ENCODE measurements around the gene E2F6. TPM values are rescaled to one million over a fixed set of nuclear protein-coding genes. Genes with fewer than 3 reads are reported as not detected.

Gene E2F6
- total RNA-seq, 1 experiment from 2014 or later = 21.8 TPM

DNA sequence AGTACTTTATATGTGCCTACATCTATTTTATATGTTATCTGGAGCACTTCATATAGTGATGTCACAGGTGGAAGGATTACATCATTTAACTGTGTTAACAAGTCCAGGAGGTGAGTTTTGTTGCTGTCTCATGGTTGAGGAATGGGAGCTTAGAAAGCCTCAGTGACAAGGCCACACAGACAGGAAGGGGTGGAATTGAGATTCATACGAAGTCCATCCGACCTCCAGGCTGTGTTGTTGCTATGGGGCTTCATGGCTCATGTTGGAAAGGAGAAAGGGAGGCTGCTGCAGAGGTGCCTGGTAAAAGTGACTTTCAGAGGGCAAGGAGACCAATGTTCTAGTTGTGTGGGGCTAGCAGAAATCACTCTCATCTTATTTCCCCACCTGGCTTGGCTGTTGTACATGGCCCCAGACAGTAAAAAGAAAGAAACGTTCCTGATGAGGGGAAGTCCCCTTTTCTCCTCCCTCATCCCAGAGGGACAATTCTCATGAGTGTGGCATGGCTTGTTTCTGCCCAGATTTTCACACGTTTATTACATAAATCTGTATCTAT is 36.9 kb upstream of the E2F6 start:
- Histone ChIP-seq H2AK5ac (ENCODE audit: insufficient read length, low read length) (no peak overlapping the region), H3K9me3 (ENCODE audit: control insufficient read depth, low read depth, low read length) (no peaks in the 10 kb centered on the region), H3K27ac (ENCODE audit: insufficient read length, low read depth, low read length) (no peak overlapping the region), H3K56ac (ENCODE audit: insufficient read length, low read depth, low read length) (no peak overlapping the region), H3K18ac (ENCODE audit: insufficient read length, low read depth, low read length) (no peak overlapping the region), H2BK12ac (ENCODE audit: insufficient read length, low read depth, low read length) (no peak overlapping the region), H2BK20ac (ENCODE audit: low read depth, low read length, poor library complexity, severe bottlenecking) (no peak overlapping the region), H3K4me1 (ENCODE audit: insufficient read depth, low read length) (peaks cover 2% of the 10 kb centered on the region; the same call in 1 of the 2 replicates), H3T11ph (ENCODE audit: low read length) (no peak overlapping the region), H3K23ac (ENCODE audit: insufficient read length, low read depth, low read length) (no peak overlapping the region), H3K9ac (ENCODE audit: extremely low read depth, insufficient read length, low read length) (no peak overlapping the region), H2BK120ac (ENCODE audit: low read depth, low read length, poor library complexity, severe bottlenecking) (no peak overlapping the region), H4K5ac (ENCODE audit: insufficient read length, low read depth, low read length) (no peak overlapping the region), H3K79me1 (ENCODE audit: insufficient read depth, low read depth, low read length, poor library complexity, severe bottlenecking) (no peaks in the 10 kb centered on the region), H2BK5ac (ENCODE audit: insufficient read length, low read length) (no peak overlapping the region), H4K20me1 (ENCODE audit: control insufficient read depth, insufficient read depth, insufficient read length) (no peaks in the 10 kb centered on the region), H4K8ac (replicated peaks; ENCODE audit: insufficient read length, low read depth, low read length) (no peak overlapping the region), H3K23me2 (ENCODE audit: insufficient read length, low read depth, low read length, poor library complexity, severe bottlenecking) (no peaks in the 10 kb centered on the region), H4K91ac (ENCODE audit: insufficient read length, low read depth, low read length) (no peak overlapping the region), H3K79me2 (ENCODE audit: insufficient read depth, low read length) (peaks cover 4% of the 10 kb centered on the region; the same call in 1 of the 2 replicates), H2AFZ (ENCODE audit: low read length) (no peak overlapping the region), H3K4me2 (ENCODE audit: insufficient read depth, insufficient read length, low read length) (no peak overlapping the region), H3K14ac (ENCODE audit: insufficient read depth, low read length) (no peak overlapping the region), H2BK15ac (ENCODE audit: low read depth, low read length) (no peak overlapping the region), H3K4ac (ENCODE audit: low read depth, low read length) (no peak overlapping the region), H3K27me3 (ENCODE audit: insufficient read depth, low read length) (no peaks in the 10 kb centered on the region)
- TF ChIP-seq, protein P1, sequence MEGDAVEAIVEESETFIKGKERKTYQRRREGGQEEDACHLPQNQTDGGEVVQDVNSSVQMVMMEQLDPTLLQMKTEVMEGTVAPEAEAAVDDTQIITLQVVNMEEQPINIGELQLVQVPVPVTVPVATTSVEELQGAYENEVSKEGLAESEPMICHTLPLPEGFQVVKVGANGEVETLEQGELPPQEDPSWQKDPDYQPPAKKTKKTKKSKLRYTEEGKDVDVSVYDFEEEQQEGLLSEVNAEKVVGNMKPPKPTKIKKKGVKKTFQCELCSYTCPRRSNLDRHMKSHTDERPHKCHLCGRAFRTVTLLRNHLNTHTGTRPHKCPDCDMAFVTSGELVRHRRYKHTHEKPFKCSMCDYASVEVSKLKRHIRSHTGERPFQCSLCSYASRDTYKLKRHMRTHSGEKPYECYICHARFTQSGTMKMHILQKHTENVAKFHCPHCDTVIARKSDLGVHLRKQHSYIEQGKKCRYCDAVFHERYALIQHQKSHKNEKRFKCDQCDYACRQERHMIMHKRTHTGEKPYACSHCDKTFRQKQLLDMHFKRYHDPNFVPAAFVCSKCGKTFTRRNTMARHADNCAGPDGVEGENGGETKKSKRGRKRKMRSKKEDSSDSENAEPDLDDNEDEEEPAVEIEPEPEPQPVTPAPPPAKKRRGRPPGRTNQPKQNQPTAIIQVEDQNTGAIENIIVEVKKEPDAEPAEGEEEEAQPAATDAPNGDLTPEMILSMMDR (conservative IDR thresholded peaks at IDR 0.05) = no peak
- Mint-ChIP-seq H3K27me3 (ENCODE audit: low read depth) (no peaks in the 10 kb centered on the region), H3K4me3 (no peak overlapping the region), H3K9me3 (peaks cover 7 to 9% of the 10 kb centered on the region in 2 experiments; a peak in 4 of 5 replicates), H3K4me1 (peaks cover 17 to 18% of the 10 kb centered on the region in 2 experiments), H3K36me3 (ENCODE audit: insufficient read depth in 1 of 3, low read depth in 3 of 3) (peaks cover 0 to 10% (median 9%) of the 10 kb centered on the region in 3 experiments; a peak in 5 of 7 replicates), H3K27ac (no peak overlapping the region)
- no peak for DNase-seq
- WGBS (ENCODE audit: extremely low coverage, insufficient read length, low lambda C conversion rate) = no CpG with 5 or more reads among the region's 4 CpGs

Data from H9 (cell line).